HG03378 (cell line): Measurements from ENCODE around the gene LSM4.
A peak's percentile ranks its signal among the peaks of the same experiment; 100 is the strongest.
"Not testable (repeated sequence)": the region's sequence is repeated elsewhere in the genome, so short reads cannot be mapped to it uniquely, and the experiment has no call there.

Experiments used
- ATAC-seq: cut with Tn5 transposase; IDR thresholded peaks from one replicate; pipeline ENCODE4 v1.9.1; 2021; ENCODE audit warnings: mild to moderate bottlenecking, moderate library complexity; ENCODE audit not compliant: unreplicated experiment

Gene LSM4

GRCh38 chr19:18340990-18341868, 18.4 kb upstream of the LSM4 start:
- ATAC-seq, result no peak

GRCh38 chr19:18340190-18340989, 17.5 kb upstream of the LSM4 start, which contains the start of gene PGPEP1:
Gene PGPEP1 (plus strand): TSS chr19:18340598. CDS start chr19:18340682, 84 bp downstream.
- no peak for ATAC-seq

- no peak for ATAC-seq
Measured at GRCh38 chr19:18339723-18340122, 16.8 kb upstream of the LSM4 start.

GRCh38 chr19:18338541-18338940, 15.7 kb upstream of the LSM4 start:
- no peak for ATAC-seq

- no peak for ATAC-seq
Measured at GRCh38 chr19:18336121-18336520, 13.2 kb upstream of the LSM4 start.

- ATAC-seq, result no peak
Measured at GRCh38 chr19:18333680-18334079, 10.8 kb upstream of the LSM4 start.

- no peak for ATAC-seq
Measured at GRCh38 chr19:18332917-18333530, 10.1 kb upstream of the LSM4 start.

GRCh38 chr19:18330868-18331267, 8.0 kb upstream of the LSM4 start:
- no peak for ATAC-seq

- ATAC-seq, result no peak
Measured at GRCh38 chr19:18329035-18329376, 6.1 kb upstream of the LSM4 start.

- peak; percentile 82 for ATAC-seq
Measured at GRCh38 chr19:18328340-18329034, 5.6 kb upstream of the LSM4 start.

GRCh38 chr19:18326772-18327171, 3.9 kb upstream of the LSM4 start:
- ATAC-seq, result no peak

GRCh38 chr19:18324373-18324731, 1.5 kb upstream of the LSM4 start:
- ATAC-seq, result not testable (repeated sequence)

GRCh38 chr19:18322318-18322758, 538 bp downstream of the LSM4 start:
- no peak for ATAC-seq

- ATAC-seq, result no peak
Measured at GRCh38 chr19:18321734-18322102, 1.2 kb downstream of the LSM4 start.

- ATAC-seq, result no peak
Measured at GRCh38 chr19:18320865-18321733, 1.8 kb downstream of the LSM4 start.

- no peak for ATAC-seq
Measured at GRCh38 chr19:18319591-18320135, 3.2 kb downstream of the LSM4 start.

GRCh38 chr19:18317961-18318800, 4.7 kb downstream of the LSM4 start:
- ATAC-seq, result no peak

- ATAC-seq, result no peak
Measured at GRCh38 chr19:18313398-18313797, 9.5 kb downstream of the LSM4 start.

GRCh38 chr19:18312092-18312534, 10.8 kb downstream of the LSM4 start:
- ATAC-seq, result no peak
